Measurements from ENCODE around the gene CYRIA.
A peak's percentile ranks its signal among the peaks of the same experiment; 100 is the strongest.

Gene CYRIA

DNA sequence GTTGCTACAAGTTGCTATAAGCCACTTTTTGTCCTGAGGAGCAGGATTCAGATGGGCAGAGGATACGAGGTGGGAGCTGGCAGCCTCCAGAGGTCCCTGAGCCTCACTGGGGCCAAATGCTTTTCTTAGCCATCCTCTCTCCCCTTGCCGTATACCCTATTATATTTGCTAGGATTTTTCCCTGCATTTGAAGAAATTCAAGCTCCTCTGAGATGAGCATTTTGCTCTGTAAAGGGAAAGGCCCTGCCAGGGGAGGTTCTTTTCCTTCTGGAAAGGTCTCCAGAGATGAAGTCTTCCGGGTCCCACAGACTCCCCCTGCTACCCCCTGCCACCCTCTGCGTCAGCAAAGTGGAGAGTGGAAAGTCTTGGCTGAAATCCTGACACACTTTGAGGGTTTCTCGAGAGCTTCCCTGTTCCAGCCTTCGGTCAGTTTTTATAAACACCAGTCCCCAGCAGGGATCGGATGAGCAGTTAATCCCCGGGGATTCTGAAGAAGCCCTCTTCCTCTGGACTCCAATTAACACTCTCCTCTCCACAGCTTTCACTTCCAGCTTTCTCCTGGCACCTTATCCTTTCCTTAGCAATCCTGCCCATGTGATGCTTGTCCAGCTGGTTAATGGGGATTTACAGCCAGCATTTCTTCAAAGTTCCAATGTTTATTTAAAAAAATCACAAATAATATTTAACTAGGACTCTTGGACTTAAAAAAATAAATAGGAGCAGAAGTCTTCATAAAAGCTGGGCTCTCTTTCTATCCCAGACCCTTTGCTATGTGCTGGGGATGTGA is 13.1 kb downstream of the CYRIA start:
- Histone ChIP-seq H3K9me3 (no peaks in the 10 kb centered on the region), H3K4me3 (no peak overlapping the region), H3K36me3 (replicated peaks) (no peaks in the 10 kb centered on the region), H3K4me1 (peaks cover 3% of the 10 kb centered on the region; the same call in 1 of the 2 replicates), H3K27me3 (ENCODE audit: low read depth) (no peaks in the 10 kb centered on the region)
- in situ Hi-C loops (cut with MboI; ENCODE audit: low sequenced_read_pairs): no loop called here
- no peak for DNase-seq (ENCODE audit: low spot score in 2 of 2)

- Histone ChIP-seq H3K27me3 (ENCODE audit: low read depth) (no peaks in the 10 kb centered on the region), H3K4me1 (peaks cover 3% of the 10 kb centered on the region; the same call in 1 of the 2 replicates), H3K4me3 (no peak overlapping the region), H3K36me3 (replicated peaks) (no peaks in the 10 kb centered on the region), H3K9me3 (no peaks in the 10 kb centered on the region)
- in situ Hi-C loops (cut with MboI; ENCODE audit: low sequenced_read_pairs): no loop called here
- peak; percentile 12 to 15 for DNase-seq (ENCODE audit: low spot score in 2 of 2)
Observed at GRCh38 chr2:16650287-16651249, 15.1 kb downstream of the CYRIA start.

GRCh38 chr2:16649353-16650286 is 16.0 kb downstream of the CYRIA start:
- no peak for DNase-seq (ENCODE audit: low spot score in 2 of 2)
- Histone ChIP-seq H3K9me3 (no peaks in the 10 kb centered on the region), H3K36me3 (replicated peaks) (no peaks in the 10 kb centered on the region), H3K4me1 (peaks cover 3% of the 10 kb centered on the region; the same call in 1 of the 2 replicates), H3K27me3 (ENCODE audit: low read depth) (no peaks in the 10 kb centered on the region), H3K4me3 (no peak overlapping the region)
- in situ Hi-C loops (cut with MboI; ENCODE audit: low sequenced_read_pairs): no loop called here

DNA sequence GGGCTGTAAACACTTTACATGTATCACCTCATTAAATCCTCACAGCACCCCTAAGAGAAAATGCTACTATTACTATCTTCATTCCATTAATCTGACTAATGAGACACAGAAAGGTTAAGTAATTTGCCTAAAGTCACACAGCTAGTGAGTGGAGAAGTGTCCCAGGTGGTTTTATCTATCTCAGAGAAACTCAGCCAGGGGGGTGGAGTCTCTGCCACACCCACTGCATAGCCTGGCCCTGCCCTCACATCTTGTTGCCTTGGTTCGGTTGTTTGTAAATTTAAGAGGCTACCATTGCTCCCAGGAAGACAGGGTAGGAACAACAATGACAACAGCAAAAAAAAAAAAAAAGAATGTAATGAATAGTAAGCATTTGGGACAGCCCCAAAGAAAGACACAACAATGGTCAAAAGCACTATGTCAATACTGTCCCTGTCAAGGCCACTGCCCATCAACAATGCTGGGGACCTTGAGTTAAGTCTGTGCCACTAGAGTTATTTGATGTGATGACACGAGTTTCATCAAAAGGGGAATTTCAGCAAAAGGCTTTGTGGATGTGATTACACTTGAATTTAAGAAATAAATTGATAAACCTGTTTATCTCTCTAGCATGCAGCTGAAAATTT is 17.5 kb downstream of the CYRIA start:
- Histone ChIP-seq H3K4me3 (no peak overlapping the region), H3K4me1 (peaks cover 3% of the 10 kb centered on the region; the same call in 1 of the 2 replicates), H3K27me3 (ENCODE audit: low read depth) (no peaks in the 10 kb centered on the region), H3K36me3 (replicated peaks) (no peaks in the 10 kb centered on the region), H3K9me3 (no peaks in the 10 kb centered on the region)
- no peak for DNase-seq (ENCODE audit: low spot score in 2 of 2)
- in situ Hi-C loops (cut with MboI; ENCODE audit: low sequenced_read_pairs): no loop called here

GRCh38 chr2:16645775-16646559 is 19.7 kb downstream of the CYRIA start:
- Histone ChIP-seq H3K4me1 (peaks cover 3% of the 10 kb centered on the region; the same call in 1 of the 2 replicates), H3K36me3 (replicated peaks) (no peaks in the 10 kb centered on the region), H3K4me3 (no peak overlapping the region), H3K9me3 (no peaks in the 10 kb centered on the region), H3K27me3 (ENCODE audit: low read depth) (no peaks in the 10 kb centered on the region)
- in situ Hi-C loops (cut with MboI; ENCODE audit: low sequenced_read_pairs): no loop called here
- no peak for DNase-seq (ENCODE audit: low spot score in 2 of 2)

DNA sequence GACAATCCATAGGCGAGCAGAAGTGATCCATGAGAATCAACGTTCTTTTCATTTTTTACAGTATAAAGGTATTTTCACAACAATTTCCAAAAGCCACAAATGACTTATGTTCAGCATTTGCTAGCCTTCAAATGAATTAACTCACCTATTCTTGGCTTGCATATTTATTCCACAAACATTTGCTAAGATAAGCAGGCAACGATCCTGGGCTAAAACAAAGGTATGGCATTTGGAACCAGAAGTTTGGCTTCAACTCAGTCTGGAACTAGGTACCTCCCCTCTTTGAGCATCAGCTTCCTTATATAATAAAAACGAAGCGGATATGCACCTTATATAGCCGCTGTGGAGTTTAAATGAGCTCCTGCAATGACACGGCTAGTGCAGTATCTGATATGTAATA is 20.5 kb downstream of the CYRIA start:
- H3K36me3 ChIP-seq (replicated peaks): no peaks in the 10 kb centered on the region
- no peak overlapping the region for H3K4me3 ChIP-seq
- H3K27me3 ChIP-seq (ENCODE audit: low read depth): no peaks in the 10 kb centered on the region
- H3K9me3 ChIP-seq: no peaks in the 10 kb centered on the region
- H3K4me1 ChIP-seq: no peaks in the 10 kb centered on the region; the same call in 1 of the 2 replicates
- no peak for DNase-seq (ENCODE audit: low spot score in 2 of 2)
- in situ Hi-C loops (cut with MboI; ENCODE audit: low sequenced_read_pairs): no loop called here

- DNase-seq (ENCODE audit: low spot score in 2 of 2): no peak
- Histone ChIP-seq H3K4me1 (no peaks in the 10 kb centered on the region; the same call in 1 of the 2 replicates), H3K36me3 (replicated peaks) (no peaks in the 10 kb centered on the region), H3K4me3 (no peak overlapping the region), H3K9me3 (no peaks in the 10 kb centered on the region), H3K27me3 (ENCODE audit: low read depth) (no peaks in the 10 kb centered on the region)
- in situ Hi-C loops (cut with MboI; ENCODE audit: low sequenced_read_pairs): no loop called here
Observed at GRCh38 chr2:16644221-16644925, 21.3 kb downstream of the CYRIA start.

DNA sequence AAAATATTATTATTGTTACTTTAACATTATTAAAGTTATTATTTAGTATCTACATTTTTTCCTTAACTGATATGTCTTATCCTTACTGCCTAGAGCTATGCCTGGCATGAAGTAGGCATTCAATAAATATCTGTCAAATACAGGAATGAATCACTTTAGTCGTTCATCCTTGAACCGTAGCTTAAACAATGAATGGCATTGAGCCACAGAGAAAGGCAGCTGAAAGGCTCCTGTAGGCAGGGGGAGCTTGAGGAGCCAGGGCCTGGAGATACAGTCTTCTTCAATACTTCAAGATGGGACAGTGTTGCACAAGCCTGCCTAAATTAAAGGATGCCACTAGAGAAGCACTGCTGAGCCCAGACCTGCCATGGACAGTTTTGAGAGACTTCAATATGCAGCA is 22.5 kb downstream of the CYRIA start:
- no peaks in the 10 kb centered on the region for H3K27me3 ChIP-seq (ENCODE audit: low read depth)
- in situ Hi-C loops (cut with MboI; ENCODE audit: low sequenced_read_pairs): no loop called here
- H3K36me3 ChIP-seq (replicated peaks): no peaks in the 10 kb centered on the region
- H3K4me1 ChIP-seq: no peaks in the 10 kb centered on the region
- DNase-seq (ENCODE audit: low spot score in 2 of 2): no peak
- no peaks in the 10 kb centered on the region for H3K9me3 ChIP-seq
- no peak overlapping the region for H3K4me3 ChIP-seq

DNA sequence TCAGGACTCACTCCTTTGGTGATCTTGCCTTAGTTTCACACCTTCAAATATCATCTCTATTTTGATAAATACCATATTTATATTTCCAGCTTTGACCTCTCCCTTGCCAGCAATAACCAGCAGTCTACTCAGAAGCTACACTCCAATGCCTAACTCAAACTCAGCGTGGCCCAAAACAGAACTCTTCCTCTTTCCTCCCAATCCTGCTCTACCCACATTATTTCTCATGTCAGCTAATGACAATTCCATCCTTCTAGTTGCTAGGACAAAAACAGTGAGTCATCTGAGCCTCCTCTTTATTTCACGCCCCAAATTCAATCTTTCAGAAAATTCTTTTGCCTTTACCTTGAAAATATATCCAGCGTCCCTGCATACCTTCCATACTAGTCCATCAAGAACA is 23.5 kb downstream of the CYRIA start:
- H3K36me3 ChIP-seq (replicated peaks): no peaks in the 10 kb centered on the region
- no peak overlapping the region for H3K4me3 ChIP-seq
- in situ Hi-C loops (cut with MboI; ENCODE audit: low sequenced_read_pairs): no loop called here
- no peaks in the 10 kb centered on the region for H3K9me3 ChIP-seq
- no peak for DNase-seq (ENCODE audit: low spot score in 2 of 2)
- no peaks in the 10 kb centered on the region for H3K4me1 ChIP-seq
- H3K27me3 ChIP-seq (ENCODE audit: low read depth): no peaks in the 10 kb centered on the region

- no peak overlapping the region for H3K4me3 ChIP-seq
- H3K9me3 ChIP-seq: no peaks in the 10 kb centered on the region
- H3K36me3 ChIP-seq (replicated peaks): no peaks in the 10 kb centered on the region
- H3K4me1 ChIP-seq: no peaks in the 10 kb centered on the region
- in situ Hi-C loops (cut with MboI; ENCODE audit: low sequenced_read_pairs): no loop called here
- no peaks in the 10 kb centered on the region for H3K27me3 ChIP-seq (ENCODE audit: low read depth)
- no peak for DNase-seq (ENCODE audit: low spot score in 2 of 2)
Observed at GRCh38 chr2:16641509-16641908, 24.1 kb downstream of the CYRIA start.

GRCh38 chr2:16640867-16641266 is 24.8 kb downstream of the CYRIA start:
- no peak for DNase-seq (ENCODE audit: low spot score in 2 of 2)
- no peaks in the 10 kb centered on the region for H3K4me1 ChIP-seq
- no peaks in the 10 kb centered on the region for H3K36me3 ChIP-seq (replicated peaks)
- no peak overlapping the region for H3K4me3 ChIP-seq
- no peaks in the 10 kb centered on the region for H3K27me3 ChIP-seq (ENCODE audit: low read depth)
- H3K9me3 ChIP-seq: no peaks in the 10 kb centered on the region
- in situ Hi-C loops (cut with MboI; ENCODE audit: low sequenced_read_pairs): no loop called here

Measured in HAP-1 (cell line).